ENCODE measurements around the gene SLC40A1. TPM values are rescaled to one million over a fixed set of nuclear protein-coding genes. Genes with fewer than 3 reads are reported as not detected.
"Not testable (repeated sequence)": the region's sequence is repeated elsewhere in the genome, so short reads cannot be mapped to it uniquely, and the experiment has no call there.

Gene SLC40A1
- total and polyA plus RNA-seq, 3 donors from 2014 or later, result 52.3 to 64.0 (median 58.7) TPM

- TF ChIP-seq POLR2A (IDR thresholded peaks at IDR 0.05) (no peak), CTCF (IDR thresholded peaks at IDR 0.05) (no peak)
- no peak for DNase-seq
- intact Hi-C loops (cut with DNase I; ENCODE audit: low total_unique reads), result no loop called here
- Histone ChIP-seq H3K36me3 (ENCODE audit: low read depth, missing control alignments) (no peaks in the 10 kb centered on the region), H3K4me1 (peaks cover 10% of the 10 kb centered on the region), H3K27ac (no peak overlapping the region), H3K27me3 (no peaks in the 10 kb centered on the region), H3K4me3 (no peak overlapping the region), H3K9me3 (no peaks in the 10 kb centered on the region)
- WGBS, 2 donors, result 65 to 79% methylated on average over 1 of the region's 1 CpG
Measured at GRCh38 chr2:189609853-189610252, 29.3 kb upstream of the SLC40A1 start.

DNA sequence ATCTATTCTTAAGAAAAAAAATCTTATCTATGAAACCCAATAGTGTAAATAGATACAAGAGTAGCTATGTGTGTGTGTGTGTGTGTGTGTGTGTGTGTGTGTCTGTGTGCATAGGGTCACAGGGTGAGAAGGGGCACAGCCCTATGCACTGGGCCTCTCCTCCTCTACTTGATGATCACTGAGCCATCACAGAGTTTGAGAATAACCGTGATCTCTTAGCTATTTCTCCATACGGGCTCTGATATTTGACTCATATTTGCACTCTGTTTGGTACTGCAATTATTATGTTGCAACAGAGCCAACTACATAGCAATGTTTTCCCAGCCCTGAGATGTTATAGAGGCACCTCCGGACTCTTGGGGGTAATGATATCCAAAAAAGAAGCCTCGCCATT lies 28.8 kb upstream of the SLC40A1 start:
- Histone ChIP-seq H3K9me3 (no peaks in the 10 kb centered on the region), H3K27me3 (no peaks in the 10 kb centered on the region), H3K4me3 (no peak overlapping the region), H3K4me1 (peaks cover 10% of the 10 kb centered on the region), H3K36me3 (ENCODE audit: low read depth, missing control alignments) (no peaks in the 10 kb centered on the region), H3K27ac (no peak overlapping the region)
- WGBS, 2 donors, result 81 to 85% methylated on average over 4 of the region's 4 CpGs
- TF ChIP-seq CTCF (IDR thresholded peaks at IDR 0.05) (no peak), POLR2A (IDR thresholded peaks at IDR 0.05) (no peak)
- DNase-seq, result no peak
- intact Hi-C loops (cut with DNase I; ENCODE audit: low total_unique reads), result no loop called here

GRCh38 chr2:189608795-189609422 lies 28.3 kb upstream of the SLC40A1 start:
- intact Hi-C loops (cut with DNase I; ENCODE audit: low total_unique reads), result no loop called here
- 77 to 84% methylated on average over 2 of the region's 2 CpGs for WGBS, 2 donors
- no peak for TF ChIP-seq CTCF (IDR thresholded peaks at IDR 0.05)
- TF ChIP-seq POLR2A (IDR thresholded peaks at IDR 0.05), result no peak
- H3K4me1 ChIP-seq, result peaks cover 10% of the 10 kb centered on the region
- no peaks in the 10 kb centered on the region for H3K36me3 ChIP-seq (ENCODE audit: low read depth, missing control alignments)
- no peak for DNase-seq
- H3K9me3 ChIP-seq, result no peaks in the 10 kb centered on the region
- H3K27me3 ChIP-seq, result no peaks in the 10 kb centered on the region
- no peak overlapping the region for H3K4me3 ChIP-seq
- no peak overlapping the region for H3K27ac ChIP-seq

GRCh38 chr2:189608170-189608569 lies 27.6 kb upstream of the SLC40A1 start:
- H3K27ac ChIP-seq, result no peak overlapping the region
- no peaks in the 10 kb centered on the region for H3K36me3 ChIP-seq (ENCODE audit: low read depth, missing control alignments)
- no peak for DNase-seq
- no peaks in the 10 kb centered on the region for H3K27me3 ChIP-seq
- no peaks in the 10 kb centered on the region for H3K9me3 ChIP-seq
- H3K4me1 ChIP-seq, result peaks cover 10% of the 10 kb centered on the region
- WGBS, 2 donors, result 83 to 84% methylated on average over 4 of the region's 4 CpGs
- TF ChIP-seq CTCF (IDR thresholded peaks at IDR 0.05) (no peak), POLR2A (IDR thresholded peaks at IDR 0.05) (no peak)
- intact Hi-C loops (cut with DNase I; ENCODE audit: low total_unique reads), result no loop called here
- H3K4me3 ChIP-seq, result no peak overlapping the region

GRCh38 chr2:189602233-189602632 lies 21.6 kb upstream of the SLC40A1 start:
- H3K27ac ChIP-seq, result no peak overlapping the region
- no peaks in the 10 kb centered on the region for H3K9me3 ChIP-seq
- no peaks in the 10 kb centered on the region for H3K27me3 ChIP-seq
- no peak overlapping the region for H3K4me3 ChIP-seq
- DNase-seq, result no peak
- WGBS, 2 donors, result 87 to 91% methylated on average over 4 of the region's 4 CpGs
- TF ChIP-seq POLR2A (IDR thresholded peaks at IDR 0.05) (no peak), CTCF (IDR thresholded peaks at IDR 0.05) (no peak)
- intact Hi-C loops (cut with DNase I; ENCODE audit: low total_unique reads), result no loop called here
- no peaks in the 10 kb centered on the region for H3K36me3 ChIP-seq (ENCODE audit: low read depth, missing control alignments)
- no peaks in the 10 kb centered on the region for H3K4me1 ChIP-seq

DNA sequence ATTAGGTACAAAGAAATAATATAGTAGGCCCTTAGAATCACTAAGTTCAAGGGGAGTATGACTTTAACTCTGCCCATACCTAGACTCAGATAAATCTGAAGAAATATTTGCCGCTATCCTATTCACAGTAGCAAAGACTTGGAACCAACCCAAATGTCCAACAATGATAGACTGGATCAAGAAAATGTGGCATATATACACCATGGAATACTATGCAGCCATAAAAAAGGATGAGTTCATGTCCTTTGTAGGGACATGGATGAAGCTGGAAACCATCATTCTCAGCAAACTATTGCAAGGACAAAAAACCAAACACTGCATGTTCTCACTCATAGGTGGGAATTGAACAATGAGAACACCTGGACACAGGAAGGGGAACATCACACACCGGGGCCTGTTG lies 21.1 kb upstream of the SLC40A1 start:
- H3K27me3 ChIP-seq; H3K36me3 ChIP-seq (ENCODE audit: low read depth, missing control alignments); H3K27ac ChIP-seq; DNase-seq; intact Hi-C loops (cut with DNase I; ENCODE audit: low total_unique reads); H3K4me3 ChIP-seq; H3K9me3 ChIP-seq; H3K4me1 ChIP-seq: not testable (repeated sequence)
- WGBS, 2 donors, result 93 to 98% methylated on average over 2 of the region's 2 CpGs
